ENCODE data around the gene MX2.
"Not testable (repeated sequence)": the region's sequence is repeated elsewhere in the genome, so short reads cannot be mapped to it uniquely, and the experiment has no call there.

MX2 gene

GRCh38 chr21:41337515-41337914, 24.3 kb upstream of the MX2 start:
- DNase-seq (ENCODE audit: low read depth) = no peak

GRCh38 chr21:41338455-41338854, 23.4 kb upstream of the MX2 start:
- no peak for DNase-seq (ENCODE audit: low read depth)

- DNase-seq (ENCODE audit: low read depth) = no peak
Observed at GRCh38 chr21:41342035-41342434, 19.8 kb upstream of the MX2 start.

- DNase-seq (ENCODE audit: low read depth) = no peak
Observed at GRCh38 chr21:41344146-41344545, 17.7 kb upstream of the MX2 start.

- DNase-seq (ENCODE audit: low read depth) = no peak
Observed at GRCh38 chr21:41345356-41345755, 16.5 kb upstream of the MX2 start.

GRCh38 chr21:41345934-41346685, 15.7 kb upstream of the MX2 start:
- DNase-seq (ENCODE audit: low read depth) = no peak

GRCh38 chr21:41346758-41347157, 15.1 kb upstream of the MX2 start:
- no peak for DNase-seq (ENCODE audit: low read depth)

- DNase-seq (ENCODE audit: low read depth) = no peak
Observed at GRCh38 chr21:41348434-41348833, 13.4 kb upstream of the MX2 start.

- no peak for DNase-seq (ENCODE audit: low read depth)
Observed at GRCh38 chr21:41349126-41349525, 12.7 kb upstream of the MX2 start.

GRCh38 chr21:41349619-41350390, 12.0 kb upstream of the MX2 start:
- DNase-seq (ENCODE audit: low read depth) = no peak

GRCh38 chr21:41350436-41351155, 11.2 kb upstream of the MX2 start:
- no peak for DNase-seq (ENCODE audit: low read depth)

- no peak for DNase-seq (ENCODE audit: low read depth)
Observed at GRCh38 chr21:41357546-41357945, 4.3 kb upstream of the MX2 start.

- no peak for DNase-seq (ENCODE audit: low read depth)
Observed at GRCh38 chr21:41358193-41359166, 3.3 kb upstream of the MX2 start.

GRCh38 chr21:41359286-41359685, 2.5 kb upstream of the MX2 start:
- DNase-seq (ENCODE audit: low read depth) = no peak

- not testable (repeated sequence) for DNase-seq (ENCODE audit: low read depth)
Observed at GRCh38 chr21:41359754-41360071, 2.1 kb upstream of the MX2 start.

GRCh38 chr21:41360072-41360821, 1.6 kb upstream of the MX2 start:
- no peak for DNase-seq (ENCODE audit: low read depth)

GRCh38 chr21:41361053-41361785, 608 bp upstream of the MX2 start:
- DNase-seq (ENCODE audit: low read depth) = no peak

GRCh38 chr21:41362605-41363369, 960 bp downstream of the MX2 start:
- no peak for DNase-seq (ENCODE audit: low read depth)

All from activated T-cell treated with anti-CD3 and anti-CD28 coated beads for 24 hours (primary cell).